Lower leg skin (tissue), 3 donors: ENCODE measurements around the gene XPC.

Source experiments
- CTCF ChIP-seq, 3 donors: fragments of 450-650 bp; IDR thresholded peaks; one replicate each; pipeline ENCODE4 v1.5.1; 2016; ENCODE audit warnings: antibody characterized with exemption in 3 of 3, mild to moderate bottlenecking in 3 of 3, moderate library complexity in 2 of 3
- POLR2A ChIP-seq, 2 donors: fragments of 450-650 bp; IDR thresholded peaks; one replicate each; pipeline ENCODE4 v1.6.1; 2016 to 2017; ENCODE audit warnings: antibody characterized with exemption in 2 of 2, mild to moderate bottlenecking in 1 of 2, moderate library complexity in 1 of 2

GRCh38 chr3:14147066-14147435 is 31.4 kb downstream of the XPC start:
- TF ChIP-seq CTCF (IDR thresholded peaks at IDR 0.05): no peak
- no peak for TF ChIP-seq POLR2A (IDR thresholded peaks at IDR 0.05)
